GM06990 (cell line): ENCODE measurements around the gene TEN1.

Source experiments
- DNase-seq: peaks from one replicate; pipeline ENCODE4 v3.0.0-alpha.2; 2011; ENCODE audit not compliant: insufficient read length; ENCODE audit errors: extremely low read depth
- H3K27me3 ChIP-seq: replicated peaks from 2 replicates; pipeline ENCODE4 v1.6.0; 2011; ENCODE audit warnings: low read length; ENCODE audit not compliant: control insufficient read depth, insufficient read depth
- H3K36me3 ChIP-seq: 2 replicates; pipeline ENCODE4 v1.5.1; 2011; ENCODE audit warnings: low read length; ENCODE audit not compliant: control insufficient read depth, insufficient read depth
- H3K4me3 ChIP-seq: replicated peaks from 2 replicates; pipeline ENCODE4 v1.5.1; 2011; ENCODE audit warnings: low read depth, mild to moderate bottlenecking, control low read depth, low read length
- TF ChIP-seq, protein P1 (sequence below): IDR thresholded peaks from 2 replicates; pipeline ENCODE4 v1.5.1; 2011; ENCODE audit warnings: low read length, control low read depth, mild to moderate bottlenecking, inconsistent platforms; ENCODE audit not compliant: insufficient read depth, poor library complexity, severe bottlenecking

Gene TEN1

DNA sequence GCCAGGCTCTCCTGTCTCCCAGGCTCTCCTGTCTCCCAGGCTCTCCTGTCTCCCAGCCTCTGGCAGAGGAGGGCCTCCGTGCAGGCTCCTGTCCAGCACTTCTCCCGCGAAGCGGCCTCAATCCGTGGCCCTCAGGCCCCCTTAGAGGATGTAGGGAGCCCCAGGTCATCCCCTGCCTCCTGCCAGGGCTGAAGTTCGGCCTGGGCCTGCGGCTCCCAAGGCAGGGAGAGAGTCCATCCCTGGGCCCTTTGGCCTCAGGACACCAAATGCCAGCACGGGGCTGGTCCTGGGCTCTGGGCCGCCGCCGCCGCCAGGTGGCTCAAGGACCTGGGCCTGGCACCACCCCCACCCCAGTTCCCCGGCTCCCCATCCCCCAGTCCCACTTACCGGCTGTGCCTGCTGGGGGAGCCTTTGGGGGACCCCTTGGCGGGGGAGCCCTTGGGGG is 47.7 kb downstream of the TEN1 start:
- no peaks in the 10 kb centered on the region for H3K36me3 ChIP-seq
- DNase-seq: no peak
- no peaks in the 10 kb centered on the region; the same call in 1 of the 2 replicates for H3K27me3 ChIP-seq
- TF ChIP-seq, protein P1, sequence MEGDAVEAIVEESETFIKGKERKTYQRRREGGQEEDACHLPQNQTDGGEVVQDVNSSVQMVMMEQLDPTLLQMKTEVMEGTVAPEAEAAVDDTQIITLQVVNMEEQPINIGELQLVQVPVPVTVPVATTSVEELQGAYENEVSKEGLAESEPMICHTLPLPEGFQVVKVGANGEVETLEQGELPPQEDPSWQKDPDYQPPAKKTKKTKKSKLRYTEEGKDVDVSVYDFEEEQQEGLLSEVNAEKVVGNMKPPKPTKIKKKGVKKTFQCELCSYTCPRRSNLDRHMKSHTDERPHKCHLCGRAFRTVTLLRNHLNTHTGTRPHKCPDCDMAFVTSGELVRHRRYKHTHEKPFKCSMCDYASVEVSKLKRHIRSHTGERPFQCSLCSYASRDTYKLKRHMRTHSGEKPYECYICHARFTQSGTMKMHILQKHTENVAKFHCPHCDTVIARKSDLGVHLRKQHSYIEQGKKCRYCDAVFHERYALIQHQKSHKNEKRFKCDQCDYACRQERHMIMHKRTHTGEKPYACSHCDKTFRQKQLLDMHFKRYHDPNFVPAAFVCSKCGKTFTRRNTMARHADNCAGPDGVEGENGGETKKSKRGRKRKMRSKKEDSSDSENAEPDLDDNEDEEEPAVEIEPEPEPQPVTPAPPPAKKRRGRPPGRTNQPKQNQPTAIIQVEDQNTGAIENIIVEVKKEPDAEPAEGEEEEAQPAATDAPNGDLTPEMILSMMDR: no peak
- H3K4me3 ChIP-seq: no peak overlapping the region

DNA sequence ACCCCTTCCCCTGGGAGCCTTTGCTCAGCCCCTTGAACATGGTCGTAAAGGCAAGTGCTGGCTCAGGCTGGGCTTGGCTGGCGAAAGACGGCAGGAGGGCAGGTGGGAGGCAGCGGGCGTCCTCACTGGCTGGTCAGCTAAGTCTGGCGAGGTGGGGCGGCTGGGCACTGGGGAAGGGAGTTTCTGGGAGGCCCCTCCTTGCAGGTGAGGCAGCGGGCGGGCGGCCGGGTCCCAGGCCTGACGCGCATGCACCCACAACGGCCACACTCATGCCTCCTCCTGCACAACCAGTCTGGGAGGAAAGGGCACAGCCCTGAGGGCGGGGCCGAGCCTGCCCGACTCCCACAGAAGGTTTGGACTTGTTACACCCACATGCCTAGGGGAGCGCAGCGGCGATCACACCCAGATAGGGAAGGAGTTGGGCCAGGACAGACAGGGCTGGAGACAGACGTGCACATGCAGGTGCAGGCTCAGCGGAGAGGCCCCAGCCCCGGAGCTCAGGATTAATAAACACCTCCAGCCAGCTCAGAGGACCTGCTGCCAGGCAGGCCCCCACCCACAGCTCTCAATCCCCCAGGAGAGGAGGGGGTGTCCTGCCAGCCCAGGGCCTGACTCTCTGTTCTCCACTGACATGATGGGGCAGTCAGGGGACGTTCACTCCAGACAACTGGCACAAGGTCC is 48.3 kb downstream of the TEN1 start, which contains the start of gene EVPL:
Gene EVPL, minus strand, starts transcription at position 148 of the 681 bp plus-strand sequence. Its CDS starts 108 bp downstream, at position 40.
- Histone ChIP-seq H3K27me3 (no peaks in the 10 kb centered on the region; the same call in 1 of the 2 replicates), H3K36me3 (no peaks in the 10 kb centered on the region), H3K4me3 (no peak within 1 kb of the TSS)
- no peak for DNase-seq
- TF ChIP-seq, protein P1: no peak

DNA sequence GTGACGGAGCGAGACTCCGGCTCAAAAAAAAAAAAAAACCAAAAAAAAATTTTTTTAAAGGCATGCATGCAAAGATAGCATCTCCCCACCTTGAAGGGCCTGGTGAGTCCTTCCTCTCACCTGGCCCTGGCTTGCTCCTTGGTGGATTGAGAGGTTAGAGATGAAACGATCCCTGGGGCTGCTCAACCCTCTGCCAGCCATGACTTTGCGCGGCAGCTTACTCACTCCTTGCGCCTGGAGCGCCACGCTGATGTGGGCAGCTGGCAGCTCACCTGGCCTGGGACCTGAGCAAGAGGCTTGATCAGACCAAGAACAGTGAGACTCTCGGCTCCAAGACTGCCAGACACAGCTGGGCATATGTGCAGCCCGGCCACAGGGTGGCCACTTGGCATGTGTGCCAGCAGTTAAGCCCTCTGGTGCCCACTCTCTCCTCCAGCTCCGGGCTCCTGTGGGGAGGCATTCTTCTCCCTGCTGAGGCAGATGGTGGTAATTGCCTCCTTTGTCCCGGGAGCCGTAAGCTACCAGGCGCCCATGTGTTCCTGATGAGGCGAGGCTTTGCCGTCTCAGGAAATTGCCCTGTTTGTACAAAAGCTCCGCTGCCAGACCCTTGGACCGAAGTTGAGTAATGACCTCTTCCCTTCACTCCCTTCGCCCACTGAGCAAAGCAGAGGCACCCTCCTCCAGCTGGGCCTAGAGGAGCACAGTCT is 53.2 kb downstream of the TEN1 start:
- Histone ChIP-seq H3K36me3 (no peaks in the 10 kb centered on the region), H3K27me3 (no peaks in the 10 kb centered on the region), H3K4me3 (no peak overlapping the region)
- TF ChIP-seq, protein P1: no peak
- no peak for DNase-seq

DNA sequence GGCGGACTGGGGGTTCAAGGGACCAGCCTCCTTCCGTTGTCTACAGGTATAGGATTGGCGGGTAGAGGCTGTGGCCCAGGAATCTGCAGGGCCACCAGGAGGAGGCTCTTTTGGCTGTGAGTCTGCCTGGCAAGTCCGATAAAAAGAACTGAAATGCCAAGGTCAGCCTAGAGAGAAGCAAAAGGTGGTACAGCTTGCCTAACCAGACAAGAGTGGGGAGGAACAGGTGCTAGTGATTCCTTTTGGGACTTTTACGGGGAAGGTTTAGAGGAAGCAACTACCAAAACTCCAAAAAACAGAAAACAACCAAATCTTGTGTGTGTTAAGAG is 53.7 kb downstream of the TEN1 start:
- DNase-seq: no peak
- Histone ChIP-seq H3K36me3 (no peaks in the 10 kb centered on the region), H3K27me3 (no peaks in the 10 kb centered on the region), H3K4me3 (no peak overlapping the region)
- TF ChIP-seq, protein P1: no peak

DNA sequence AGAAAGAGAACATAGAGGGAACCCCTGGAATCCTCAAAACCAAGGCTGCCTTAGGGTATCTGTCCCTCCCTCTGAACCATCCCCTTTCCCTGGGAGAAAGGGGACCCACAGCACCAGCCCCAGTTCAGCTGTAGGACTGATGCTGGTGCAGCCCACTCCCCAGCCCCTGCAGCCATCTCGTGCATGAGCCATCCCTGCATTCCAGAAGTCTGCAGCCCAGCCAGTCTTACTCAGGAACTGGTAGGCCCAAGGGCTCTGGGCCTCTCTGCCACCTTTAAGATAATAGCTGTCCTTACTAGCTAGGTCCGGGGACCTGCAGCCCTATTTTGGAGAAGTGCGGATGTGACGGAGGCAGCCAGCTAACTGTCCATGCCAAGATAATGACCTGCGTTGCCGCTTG is 54.1 kb downstream of the TEN1 start:
- Histone ChIP-seq H3K27me3 (no peaks in the 10 kb centered on the region), H3K36me3 (no peaks in the 10 kb centered on the region; the same call in 1 of the 2 replicates), H3K4me3 (no peak overlapping the region)
- TF ChIP-seq, protein P1: no peak
- no peak for DNase-seq
